NK-92 (cell line): ENCODE measurements around the gene CA12.

Experiments
- DNase-seq: peaks from one replicate; lab custom pipeline; 2025; ENCODE audit not compliant: unreplicated experiment; lab: John Stamatoyannopoulos, UW

The CA12 gene

GRCh38 chr15:63312286-63312685, 69.4 kb downstream of the CA12 start:
- DNase-seq: no peak

GRCh38 chr15:63310646-63311045, 71.0 kb downstream of the CA12 start:
- DNase-seq: no peak

GRCh38 chr15:63308947-63309346, 72.7 kb downstream of the CA12 start:
- no peak for DNase-seq

- DNase-seq: no peak
These were observed 73.2 kb downstream of the CA12 start for GRCh38 chr15:63308491-63308890.

GRCh38 chr15:63306492-63307073, 75.1 kb downstream of the CA12 start:
- DNase-seq: no peak

- DNase-seq: no peak
These were observed 76.4 kb downstream of the CA12 start for GRCh38 chr15:63305260-63305659.

- DNase-seq: no peak
These were observed 80.6 kb downstream of the CA12 start for GRCh38 chr15:63301088-63301487.

- no peak for DNase-seq
These were observed 81.6 kb downstream of the CA12 start for GRCh38 chr15:63299943-63300575.

GRCh38 chr15:63296195-63296594, 85.5 kb downstream of the CA12 start:
- no peak for DNase-seq

- no peak for DNase-seq
These were observed 86.3 kb downstream of the CA12 start for GRCh38 chr15:63295341-63295740.

GRCh38 chr15:63294359-63294758, 87.3 kb downstream of the CA12 start:
- no peak for DNase-seq

GRCh38 chr15:63292771-63293170, 88.9 kb downstream of the CA12 start:
- DNase-seq: no peak

- no peak for DNase-seq
These were observed 89.4 kb downstream of the CA12 start for GRCh38 chr15:63292241-63292640.

GRCh38 chr15:63291507-63291906, 90.1 kb downstream of the CA12 start:
- DNase-seq: no peak

GRCh38 chr15:63288778-63289378, 92.8 kb downstream of the CA12 start:
- DNase-seq: no peak

- no peak for DNase-seq
These were observed 93.3 kb downstream of the CA12 start for GRCh38 chr15:63288342-63288741.

- DNase-seq: no peak
These were observed 94.5 kb downstream of the CA12 start for GRCh38 chr15:63287109-63287508.

GRCh38 chr15:63284335-63284734, 97.3 kb downstream of the CA12 start:
- no peak for DNase-seq

- no peak for DNase-seq
These were observed 98.5 kb downstream of the CA12 start for GRCh38 chr15:63283126-63283525.

- no peak for DNase-seq
These were observed 103.7 kb downstream of the CA12 start for GRCh38 chr15:63277893-63278456.

- DNase-seq: no peak
These were observed 104.4 kb downstream of the CA12 start, which contains the start of gene APH1B for GRCh38 chr15:63277038-63277892. APH1B (plus strand) TSS chr15:63277605; CDS start chr15:63277624, 19 bp downstream.
